NCI-H1048 (cell line): ENCODE data around the gene NR1H2.

Experiments used
- DNase-seq: peaks from one replicate; lab custom pipeline; 2025; lab: John Stamatoyannopoulos, UW

NR1H2 gene

GRCh38 chr19:50423279-50424113 is 47.2 kb downstream of the NR1H2 start:
- DNase-seq, result no peak

GRCh38 chr19:50425581-50425980 is 49.3 kb downstream of the NR1H2 start:
- DNase-seq, result no peak

- no peak for DNase-seq
These were observed 51.2 kb downstream of the NR1H2 start for GRCh38 chr19:50427318-50427925.

GRCh38 chr19:50427997-50428425 is 51.8 kb downstream of the NR1H2 start:
- DNase-seq, result no peak

- no peak for DNase-seq
These were observed 52.7 kb downstream of the NR1H2 start for GRCh38 chr19:50428772-50429463.

GRCh38 chr19:50430888-50431342 is 54.7 kb downstream of the NR1H2 start:
- no peak for DNase-seq

GRCh38 chr19:50431343-50432220 is 55.3 kb downstream of the NR1H2 start:
- peak; percentile 47 for DNase-seq

GRCh38 chr19:50432221-50433028 is 56.2 kb downstream of the NR1H2 start, which contains the start of gene MYBPC2:
TSS of gene MYBPC2 (plus strand) at chr19:50432892. CDS start at chr19:50432954, 62 bp downstream.
- DNase-seq, result no peak
